ENCODE data around the gene RPL31. TPM values are rescaled to one million over a fixed set of nuclear protein-coding genes. Genes with fewer than 3 reads are reported as not detected.

The RPL31 gene
- total RNA-seq: 1,159 and 1,348 TPM in 2 replicates
- 2,177 and 2,636 TPM in 2 replicates for polyA plus RNA-seq
- 2,504 and 3,434 TPM in 2 replicates for polyA plus RNA-seq (2012)
- polyA minus RNA-seq (ENCODE audit: low replicate concordance): 260 and 319 TPM in 2 replicates

- no peaks in the 10 kb centered on the region for H3K27me3 ChIP-seq (ENCODE audit: control insufficient read depth, insufficient read depth, low read length)
- H3K4me2 ChIP-seq (ENCODE audit: extremely low read depth, insufficient read depth, low read length): peak within 1 kb of the TSS; percentile 86
- peaks cover 37% of the 10 kb centered on the region for H3K79me2 ChIP-seq (ENCODE audit: control insufficient read depth, insufficient read depth, low read length)
- H3K4me1 ChIP-seq (ENCODE audit: control insufficient read depth, extremely low read depth, insufficient read depth, low read length): peaks cover 12% of the 10 kb centered on the region
- H3K27ac ChIP-seq (ENCODE audit: insufficient read depth, low read length): peak within 1 kb of the TSS; percentile 89
- H3K36me3 ChIP-seq (ENCODE audit: control insufficient read depth, insufficient read depth, low read length): peaks cover 14% of the 10 kb centered on the region
- H3K9me3 ChIP-seq (ENCODE audit: control insufficient read depth, insufficient read depth, low read depth, low read length): no peaks in the 10 kb centered on the region
- H3K4me3 ChIP-seq (replicated peaks in 1 of 4; ENCODE audit: control extremely low read depth in 1 of 4, insufficient read depth in 1 of 4, low read depth in 3 of 4, low read length in 4 of 4): peak within 1 kb of the TSS; percentile 83 to 98 (median 92)
- H4K20me1 ChIP-seq (ENCODE audit: control insufficient read depth, extremely low read depth, insufficient read depth, low read length): no peaks in the 10 kb centered on the region
- TF ChIP-seq EZH2 (IDR thresholded peaks at IDR 0.05; ENCODE audit: low read length, missing control alignments) (no peak), CTCF (conservative IDR thresholded peaks at IDR 0.05 in 1 of 2, IDR thresholded peaks at IDR 0.05 in 1 of 2; ENCODE audit: low read depth in 1 of 2, low read length in 2 of 2) (no peak)
- DNase-seq (ENCODE audit: low read depth in 2 of 2): peak; percentile 98
- H2AFZ ChIP-seq (ENCODE audit: low read length): peak within 1 kb of the TSS; percentile 94
- peak within 1 kb of the TSS; percentile 93 for H3K9ac ChIP-seq (ENCODE audit: insufficient read depth, low read length)
Measured at GRCh38 chr2:101001691-101002561, at the start of gene RPL31. TSS of gene RPL31 (plus strand) at chr2:101002289. CDS start at chr2:101002702, 413 bp downstream.

GRCh38 chr2:100952512-100952911 is 49.6 kb upstream of the RPL31 start:
- DNase-seq (ENCODE audit: low read depth in 2 of 2): no peak

More at GRCh38 chr2:100952512-100952911, 49.6 kb upstream of the RPL31 start:
- no peaks in the 10 kb centered on the region for H3K9me3 ChIP-seq (ENCODE audit: control insufficient read depth, insufficient read depth, low read depth, low read length)
- H4K20me1 ChIP-seq (ENCODE audit: control insufficient read depth, extremely low read depth, insufficient read depth, low read length): no peaks in the 10 kb centered on the region
- no peak for TF ChIP-seq EZH2 (IDR thresholded peaks at IDR 0.05; ENCODE audit: low read length, missing control alignments)
- no peak for TF ChIP-seq CTCF (conservative IDR thresholded peaks at IDR 0.05 in 1 of 2, IDR thresholded peaks at IDR 0.05 in 1 of 2; ENCODE audit: low read depth in 1 of 2, low read length in 2 of 2)
- H2AFZ ChIP-seq (ENCODE audit: low read length): no peak overlapping the region
- H3K79me2 ChIP-seq (ENCODE audit: control insufficient read depth, insufficient read depth, low read length): no peaks in the 10 kb centered on the region
- H3K4me2 ChIP-seq (ENCODE audit: extremely low read depth, insufficient read depth, low read length): no peak overlapping the region
- H3K4me3 ChIP-seq (replicated peaks in 1 of 4; ENCODE audit: control extremely low read depth in 1 of 4, insufficient read depth in 1 of 4, low read depth in 3 of 4, low read length in 4 of 4): no peak overlapping the region
- H3K36me3 ChIP-seq (ENCODE audit: control insufficient read depth, insufficient read depth, low read length): no peaks in the 10 kb centered on the region
- no peaks in the 10 kb centered on the region for H3K4me1 ChIP-seq (ENCODE audit: control insufficient read depth, extremely low read depth, insufficient read depth, low read length)
- no peaks in the 10 kb centered on the region for H3K27me3 ChIP-seq (ENCODE audit: control insufficient read depth, insufficient read depth, low read length)
- H3K27ac ChIP-seq (ENCODE audit: insufficient read depth, low read length): no peak overlapping the region
- no peak overlapping the region for H3K9ac ChIP-seq (ENCODE audit: insufficient read depth, low read length)

Measured in fibroblast of lung (primary cell).